Right ventricle myocardium superior (tissue), 1 donor: ENCODE data around the gene TMSB10. TPM values are rescaled to one million over a fixed set of nuclear protein-coding genes. Genes with fewer than 3 reads are reported as not detected.
"Not testable (repeated sequence)": the region's sequence is repeated elsewhere in the genome, so short reads cannot be mapped to it uniquely, and the experiment has no call there.

Source experiments
- ATAC-seq: fragments of 200-7000 bp; cut with Tn5 transposase; one replicate; pipeline ENCODE4 v1.9.1; 2020; ENCODE audit warnings: mild to moderate bottlenecking; ENCODE audit not compliant: poor library complexity
- DNase-seq: peaks from one replicate; pipeline ENCODE4 v3.0.0-alpha.2; 2020
- intact Hi-C: fragments of 100-400 bp; cut with DNase I; formaldehyde crosslinking; loops from one replicate; pipeline ENCODE4 v1.11.2; 2022
- total RNA-seq: library from RNA; stranded (reverse); fragmentation: NEBNext Ultra II Directional; extraction: Animal tissue kit (Norgen Biotek cat#: 25700); gene quantifications from one replicate; pipeline ENCODE4 v1.2.1, GENCODE V29; 2021
- donor health status: DM: no; HTN: yes; CAD: no; lungs with severe emphysema.

The TMSB10 gene
- total RNA-seq, 1 donor from 2014 or later, result 417 TPM

- intact Hi-C loops, result loop anchor here (10.0 kb wide), 1 partner anchor 385 kb away; no protein-coding TSS in a partner anchor
- DNase-seq (no peak), ATAC-seq (peak; percentile 88)
Measured at GRCh38 chr2:84919885-84920580, 14.6 kb downstream of the TMSB10 start.

GRCh38 chr2:84923009-84923408 lies 17.6 kb downstream of the TMSB10 start:
- ATAC-seq, result no peak
- no peak for DNase-seq
- intact Hi-C loops, result loop anchor here (10.0 kb wide), 1 partner anchor 382 kb away; no protein-coding TSS in a partner anchor

GRCh38 chr2:84924173-84925106 lies 19.0 kb downstream of the TMSB10 start:
- ATAC-seq (no peak), DNase-seq (no peak)
- intact Hi-C loops, result loop anchor here (5.0 to 10.0 kb wide), 2 partner anchors 380 to 427 kb away; no protein-coding TSS in a partner anchor

DNA sequence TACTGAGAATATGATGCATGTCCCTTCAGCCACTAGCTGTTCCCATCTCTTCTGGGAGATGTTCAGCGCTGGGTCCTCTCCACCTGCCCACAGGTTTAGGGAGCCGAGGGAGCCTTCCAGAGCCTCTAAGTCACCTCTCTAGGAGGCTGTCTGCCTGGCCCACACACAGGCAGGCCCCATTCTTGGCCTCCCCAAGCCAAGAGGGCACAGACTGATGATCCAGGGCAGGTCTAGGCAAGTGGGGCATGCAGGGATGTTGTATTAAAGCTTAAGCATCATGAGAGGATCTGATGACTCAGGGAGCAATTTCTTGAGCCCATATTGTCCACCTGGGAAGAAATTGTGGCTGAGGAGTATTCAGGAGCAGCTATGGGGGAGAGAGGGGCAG lies 19.9 kb downstream of the TMSB10 start:
- ATAC-seq, result no peak
- no peak for DNase-seq
- intact Hi-C loops, result loop anchor here (5.0 to 10.0 kb wide), 2 partner anchors 379 to 428 kb away; no protein-coding TSS in a partner anchor

DNA sequence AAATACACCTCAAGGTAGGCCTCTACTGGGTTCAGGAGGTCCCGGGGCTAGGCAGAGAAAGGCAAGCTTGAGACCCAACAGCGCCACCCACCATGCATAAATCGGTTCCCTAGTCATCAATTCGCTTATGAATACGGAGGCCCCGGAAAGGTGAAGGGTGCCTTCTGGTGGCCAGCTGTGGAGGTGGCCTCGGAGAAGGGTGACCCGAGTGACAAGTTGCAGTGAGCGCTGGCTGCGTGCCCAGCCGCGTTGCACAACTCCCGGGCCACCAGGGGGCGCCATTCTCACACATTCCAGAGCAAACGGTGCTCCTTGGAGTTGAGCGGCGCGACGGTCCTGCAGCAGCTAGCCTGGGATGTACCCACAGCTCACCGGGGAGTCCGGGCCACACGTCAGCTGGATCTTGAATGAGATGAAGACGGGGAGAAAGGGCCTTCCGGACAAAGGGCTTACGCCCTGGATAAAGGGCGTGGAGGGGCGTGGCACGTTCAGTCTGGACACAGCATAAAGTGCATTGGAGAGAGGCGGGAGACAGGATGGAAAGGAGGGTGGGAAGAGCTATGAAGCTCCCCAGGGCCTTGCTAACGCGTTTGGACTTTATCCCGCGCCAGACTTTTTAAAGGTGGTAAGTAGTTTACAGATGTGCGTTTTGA lies 20.4 kb downstream of the TMSB10 start:
- peak; percentile 95 for ATAC-seq
- intact Hi-C loops, result loop anchor here (5.0 to 10.0 kb wide), 2 partner anchors 379 to 429 kb away; no protein-coding TSS in a partner anchor

GRCh38 chr2:84927275-84927627 lies 21.8 kb downstream of the TMSB10 start:
- ATAC-seq (no peak), DNase-seq (no peak)
- intact Hi-C loops, result loop anchor here (5.0 to 10.0 kb wide), 2 partner anchors 378 to 430 kb away; no protein-coding TSS in a partner anchor

More for the DNA sequence above, 20.4 kb downstream of the TMSB10 start:
- DNase-seq, result peak; percentile 98

DNA sequence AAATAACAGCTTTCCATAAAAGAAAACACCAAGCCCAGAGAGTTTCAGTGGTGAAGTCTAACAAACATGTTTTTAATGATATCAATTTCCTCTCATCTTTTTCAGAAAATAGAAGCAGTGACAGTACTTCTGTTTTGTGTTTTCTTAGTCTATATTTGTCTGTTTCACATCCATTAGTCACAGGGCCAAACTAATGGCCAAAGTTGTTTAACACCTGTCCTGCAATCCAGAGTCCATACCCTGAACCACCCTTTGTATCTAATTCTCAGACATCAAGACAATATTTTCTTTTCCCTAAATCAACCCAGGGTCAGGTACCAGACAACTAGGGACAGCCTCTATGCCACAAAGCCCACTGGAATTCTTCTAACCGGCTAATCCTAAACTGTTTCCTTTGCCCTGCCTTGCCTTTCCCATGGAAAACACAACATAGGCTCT lies 25.9 kb downstream of the TMSB10 start:
- intact Hi-C loops, result no loop called here
- DNase-seq, result no peak
- no peak for ATAC-seq

GRCh38 chr2:84938194-84938879 lies 32.9 kb downstream of the TMSB10 start:
- no peak for DNase-seq
- ATAC-seq, result no peak

GRCh38 chr2:84939426-84940087 lies 34.1 kb downstream of the TMSB10 start:
- intact Hi-C loops, result no loop called here
- ATAC-seq (no peak), DNase-seq (no peak)

More at GRCh38 chr2:84938194-84938879, 32.9 kb downstream of the TMSB10 start:
- intact Hi-C loops, result no loop called here

GRCh38 chr2:84940088-84940470 lies 34.6 kb downstream of the TMSB10 start:
- DNase-seq (no peak), ATAC-seq (no peak)
- intact Hi-C loops, result no loop called here

DNA sequence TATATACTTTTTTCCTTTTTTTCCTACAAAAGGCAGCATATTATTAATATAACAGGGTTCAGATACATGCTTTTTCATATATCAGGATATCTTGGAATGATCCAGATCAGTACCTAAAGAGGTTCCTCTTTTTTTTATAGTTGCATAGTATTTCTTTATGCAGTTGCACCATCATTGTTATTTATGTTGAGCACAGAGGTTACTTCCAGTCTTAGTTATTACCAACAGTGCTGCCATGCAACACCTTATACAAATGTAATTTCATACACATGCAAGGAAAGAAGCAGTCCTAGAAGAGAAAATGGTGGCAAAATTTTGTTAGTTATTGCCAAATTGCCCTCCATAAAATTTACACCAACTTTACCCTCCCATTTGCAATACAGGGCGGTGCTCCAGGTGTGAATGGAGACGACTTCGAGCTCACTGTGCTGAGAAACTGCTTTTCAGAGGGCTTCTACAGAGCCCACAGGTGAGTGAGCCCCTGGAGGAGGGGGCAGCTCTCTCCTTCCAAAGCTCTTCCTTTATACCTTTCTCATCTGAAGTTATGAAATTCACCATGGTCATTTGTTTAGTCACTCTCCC lies 35.5 kb downstream of the TMSB10 start:
- no peak for ATAC-seq

GRCh38 chr2:84942166-84942565 lies 36.7 kb downstream of the TMSB10 start:
- intact Hi-C loops, result no loop called here
- ATAC-seq, result no peak
- DNase-seq, result no peak

More for the DNA sequence above, 35.5 kb downstream of the TMSB10 start:
- intact Hi-C loops, result no loop called here
- no peak for DNase-seq

GRCh38 chr2:84942964-84943421 lies 37.5 kb downstream of the TMSB10 start:
- ATAC-seq (no peak), DNase-seq (no peak)
- intact Hi-C loops, result no loop called here

GRCh38 chr2:84944295-84944909 lies 38.9 kb downstream of the TMSB10 start:
- intact Hi-C loops, result no loop called here

DNA sequence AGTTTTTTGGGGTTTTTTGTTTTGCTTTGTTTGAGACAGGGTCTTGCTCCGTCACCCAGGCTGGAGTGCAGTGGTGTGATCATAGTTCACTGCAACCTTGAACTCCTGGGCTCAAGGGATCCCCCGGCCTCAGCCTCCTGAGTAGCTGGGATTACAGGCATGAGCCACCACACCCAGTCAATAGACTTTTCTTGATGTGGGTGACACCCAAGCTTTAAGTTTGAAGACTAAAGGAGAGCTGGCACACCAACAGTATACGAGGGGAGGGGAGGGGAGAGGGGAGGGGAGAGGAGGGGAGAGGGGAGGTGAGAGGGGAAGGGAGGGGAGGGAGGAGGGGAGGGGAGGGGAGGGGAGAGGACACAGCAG lies 40.4 kb downstream of the TMSB10 start:
- ATAC-seq, intact Hi-C loops, DNase-seq: not testable (repeated sequence)

More at GRCh38 chr2:84944295-84944909, 38.9 kb downstream of the TMSB10 start:
- DNase-seq (no peak), ATAC-seq (no peak)

GRCh38 chr2:84946204-84947009 lies 41.0 kb downstream of the TMSB10 start:
- DNase-seq (no peak), ATAC-seq (peak; percentile 31)
- intact Hi-C loops, result no loop called here
